HG02884 (cell line): ENCODE data around the gene MIF4GD.
"Not testable (repeated sequence)": the region's sequence is repeated elsewhere in the genome, so short reads cannot be mapped to it uniquely, and the experiment has no call there.

Experiments used
- ATAC-seq: cut with Tn5 transposase; IDR thresholded peaks from one replicate; pipeline ENCODE4 v1.9.1; 2021; ENCODE audit warnings: mild to moderate bottlenecking, moderate library complexity; ENCODE audit not compliant: unreplicated experiment

Gene MIF4GD

DNA sequence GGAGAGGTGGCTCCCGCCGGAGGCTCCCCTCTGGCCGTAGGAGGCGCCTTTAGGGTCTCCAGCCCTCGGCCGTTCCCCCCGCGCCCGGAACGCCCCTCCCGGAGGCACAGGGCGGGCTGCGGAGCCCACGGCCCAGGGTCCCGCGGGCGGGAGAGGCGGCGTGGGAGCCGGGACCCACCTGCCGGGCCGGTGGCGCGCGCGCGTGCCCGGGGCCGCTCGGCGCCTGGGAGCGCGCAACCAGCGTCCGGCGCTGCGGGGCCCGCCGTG, at the start of gene MIF4GD:
TSS of gene MIF4GD (minus strand) at position 266 of the 267 bp plus-strand sequence. CDS start 1,036 bp downstream, outside the sequence.
- no peak for ATAC-seq

- no peak for ATAC-seq
Observed at GRCh38 chr17:75319904-75320691, 49.1 kb upstream of the MIF4GD start.

GRCh38 chr17:75318615-75319222, 47.7 kb upstream of the MIF4GD start:
- no peak for ATAC-seq

DNA sequence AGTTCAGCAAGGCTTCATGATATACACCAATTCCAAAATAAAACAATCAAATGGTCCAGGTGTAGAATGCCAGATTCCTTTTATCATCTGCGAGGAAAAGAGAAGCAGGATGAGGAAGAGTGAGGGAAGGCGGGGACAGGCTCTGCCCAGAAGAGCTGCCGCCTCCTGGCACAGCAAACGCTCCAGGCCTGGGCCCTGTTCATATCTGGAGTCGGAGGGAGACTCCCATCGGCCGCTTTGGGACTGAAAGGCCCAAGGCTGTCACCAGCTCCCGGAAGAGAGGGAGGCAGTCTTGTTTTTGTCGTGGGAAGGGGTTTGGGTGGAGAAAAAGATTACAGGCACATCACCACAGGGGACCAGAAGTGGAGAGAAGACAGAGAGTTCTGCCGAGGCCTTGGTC, 47.2 kb upstream of the MIF4GD start:
- no peak for ATAC-seq

GRCh38 chr17:75317671-75318070, 46.6 kb upstream of the MIF4GD start:
- no peak for ATAC-seq

GRCh38 chr17:75316253-75316652, 45.2 kb upstream of the MIF4GD start:
- ATAC-seq, result no peak

DNA sequence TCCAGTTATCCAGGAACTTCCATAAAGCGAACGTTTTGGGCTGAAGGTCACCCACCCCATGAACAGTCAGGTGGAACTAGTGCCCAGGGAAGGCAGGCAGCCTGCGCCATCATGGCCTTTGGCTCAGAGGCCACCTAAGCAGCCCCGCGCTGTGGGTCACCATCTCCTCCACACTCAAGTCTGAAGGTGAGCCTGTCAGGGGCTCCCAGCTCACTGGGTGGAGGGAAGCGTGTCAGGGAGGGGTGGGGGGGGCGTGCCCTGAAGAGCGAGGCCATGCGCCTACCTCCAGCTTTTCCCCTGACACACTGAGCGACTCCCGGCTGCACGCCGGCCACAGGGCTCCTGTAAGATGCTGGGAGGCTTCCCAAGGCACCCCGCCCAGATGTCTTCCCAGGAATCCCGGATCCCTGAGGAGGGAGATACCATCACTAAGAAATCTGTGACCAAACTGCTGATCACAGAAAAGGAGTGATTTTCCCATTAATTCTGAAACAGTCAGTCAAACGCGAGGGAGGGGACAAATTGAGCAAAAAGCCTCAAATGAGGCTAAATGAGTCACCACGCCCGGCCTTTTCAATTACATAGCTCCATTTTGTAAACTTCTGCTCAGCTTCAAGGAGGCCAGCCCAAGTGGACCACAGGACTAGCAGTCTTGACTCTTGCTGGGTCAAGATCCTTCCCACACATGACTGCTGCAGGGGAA, 44.7 kb upstream of the MIF4GD start:
- no peak for ATAC-seq

DNA sequence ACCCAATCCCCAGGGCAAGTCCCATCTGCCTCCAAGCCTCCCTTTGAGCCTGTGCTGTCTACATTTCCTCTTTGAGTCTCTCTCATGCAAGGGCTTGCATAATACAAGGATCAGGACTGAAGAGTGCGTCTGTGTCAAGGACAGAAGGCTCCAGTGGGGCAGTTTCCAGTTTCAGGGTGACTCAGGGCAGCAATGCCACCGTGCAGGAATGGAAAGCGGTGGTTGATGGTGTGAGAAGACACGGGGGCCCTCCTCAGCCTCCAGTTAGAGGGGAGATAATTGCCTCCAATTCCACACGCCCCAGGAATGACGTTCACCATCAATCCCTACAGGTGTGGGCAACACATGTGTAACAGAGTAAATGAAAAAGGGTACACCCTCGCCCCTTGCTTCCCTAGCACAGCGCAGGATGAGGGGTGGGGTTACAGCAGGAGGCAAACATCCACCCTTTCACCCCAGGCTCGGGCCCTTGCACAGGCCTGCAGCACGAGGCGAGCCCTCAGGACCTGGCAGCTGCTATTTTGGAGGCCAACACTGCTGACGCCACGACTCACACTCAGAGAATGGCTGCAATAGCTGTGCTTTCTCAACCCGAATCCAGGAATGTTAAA, 43.0 kb upstream of the MIF4GD start:
- no peak for ATAC-seq

DNA sequence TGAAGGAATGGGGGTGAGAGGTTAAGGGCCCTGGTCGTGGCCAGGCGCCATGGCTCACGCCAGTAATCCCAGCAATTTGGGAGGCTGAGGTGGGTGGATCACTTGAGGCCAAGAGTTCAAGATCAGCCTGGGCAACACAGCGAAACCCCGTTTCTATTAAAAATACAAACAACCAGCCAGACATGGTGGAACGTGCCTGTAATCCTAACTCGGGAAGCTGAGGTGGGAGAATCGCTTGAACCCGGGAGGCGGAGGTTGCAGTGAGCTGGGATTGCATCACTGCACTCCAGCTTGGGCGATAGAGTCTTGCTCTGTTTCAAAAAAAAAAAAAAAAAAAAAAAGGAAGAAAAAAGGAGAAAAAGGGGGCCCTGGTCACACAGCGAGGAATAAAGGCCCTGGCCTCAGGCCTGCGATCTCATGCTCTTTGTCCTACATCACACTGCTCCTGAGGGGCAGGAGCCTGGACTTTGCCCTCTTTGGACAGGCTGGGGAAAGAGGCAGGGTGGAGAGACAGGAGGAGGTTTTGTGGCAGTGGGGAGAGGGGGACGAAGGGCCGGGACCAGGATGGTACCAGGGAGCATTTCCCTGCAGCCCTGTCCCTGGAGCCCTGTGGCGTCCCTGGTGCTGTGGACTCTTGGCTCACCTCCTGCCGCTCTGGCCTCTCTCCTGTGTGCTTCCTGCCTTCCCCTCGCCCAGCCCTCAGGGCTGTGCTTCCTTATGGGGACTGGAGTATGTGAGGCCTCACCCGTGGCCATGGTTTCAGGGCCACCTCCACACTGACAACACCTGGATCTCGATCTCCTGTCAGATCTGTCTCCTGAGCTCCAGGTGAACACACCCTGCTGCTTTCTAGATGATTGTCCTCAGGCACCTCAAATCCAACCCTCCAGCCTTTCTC, 38.0 kb upstream of the MIF4GD start:
- no peak for ATAC-seq

DNA sequence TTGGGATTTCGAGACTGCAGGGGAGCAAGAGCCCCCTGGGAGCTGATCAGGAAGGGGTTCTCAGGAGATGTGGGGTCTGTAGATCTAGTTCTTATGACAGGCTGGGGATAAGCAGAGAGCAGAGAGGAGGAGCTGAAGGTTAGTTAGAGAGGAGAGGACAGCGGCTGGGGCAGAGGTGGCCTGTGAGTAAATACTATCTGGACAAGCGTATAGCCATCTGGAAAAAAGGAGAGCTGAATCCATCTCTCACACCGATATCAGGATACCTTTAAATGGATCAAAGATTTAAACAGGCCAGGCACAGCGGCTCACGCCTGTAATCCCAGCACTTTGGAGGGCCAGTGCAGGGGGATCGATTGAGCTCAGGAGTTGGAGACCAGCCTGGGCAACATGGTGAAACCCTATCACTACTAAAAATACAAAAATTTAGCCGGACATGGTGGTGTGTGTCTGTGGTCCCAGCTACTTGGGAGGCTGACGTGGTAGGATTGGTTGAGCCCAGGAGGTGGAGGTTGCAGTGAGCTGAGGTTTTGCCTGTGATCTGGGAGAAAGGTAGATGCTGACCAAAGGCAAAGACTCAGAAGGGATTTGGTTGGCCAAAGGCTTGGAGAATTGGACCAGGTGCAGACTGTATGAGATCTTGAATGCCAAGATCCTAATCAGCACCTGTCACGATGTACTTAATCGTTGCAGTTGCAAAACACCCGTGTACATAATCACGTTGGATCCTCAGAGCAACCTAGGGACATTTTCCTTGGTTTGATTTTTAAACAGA, 37.1 kb upstream of the MIF4GD start:
- ATAC-seq, result no peak

- no peak for ATAC-seq
Observed at GRCh38 chr17:75301502-75302206, 30.6 kb upstream of the MIF4GD start.

GRCh38 chr17:75301049-75301448, 30.0 kb upstream of the MIF4GD start:
- no peak for ATAC-seq

GRCh38 chr17:75300280-75300679, 29.2 kb upstream of the MIF4GD start:
- no peak for ATAC-seq

DNA sequence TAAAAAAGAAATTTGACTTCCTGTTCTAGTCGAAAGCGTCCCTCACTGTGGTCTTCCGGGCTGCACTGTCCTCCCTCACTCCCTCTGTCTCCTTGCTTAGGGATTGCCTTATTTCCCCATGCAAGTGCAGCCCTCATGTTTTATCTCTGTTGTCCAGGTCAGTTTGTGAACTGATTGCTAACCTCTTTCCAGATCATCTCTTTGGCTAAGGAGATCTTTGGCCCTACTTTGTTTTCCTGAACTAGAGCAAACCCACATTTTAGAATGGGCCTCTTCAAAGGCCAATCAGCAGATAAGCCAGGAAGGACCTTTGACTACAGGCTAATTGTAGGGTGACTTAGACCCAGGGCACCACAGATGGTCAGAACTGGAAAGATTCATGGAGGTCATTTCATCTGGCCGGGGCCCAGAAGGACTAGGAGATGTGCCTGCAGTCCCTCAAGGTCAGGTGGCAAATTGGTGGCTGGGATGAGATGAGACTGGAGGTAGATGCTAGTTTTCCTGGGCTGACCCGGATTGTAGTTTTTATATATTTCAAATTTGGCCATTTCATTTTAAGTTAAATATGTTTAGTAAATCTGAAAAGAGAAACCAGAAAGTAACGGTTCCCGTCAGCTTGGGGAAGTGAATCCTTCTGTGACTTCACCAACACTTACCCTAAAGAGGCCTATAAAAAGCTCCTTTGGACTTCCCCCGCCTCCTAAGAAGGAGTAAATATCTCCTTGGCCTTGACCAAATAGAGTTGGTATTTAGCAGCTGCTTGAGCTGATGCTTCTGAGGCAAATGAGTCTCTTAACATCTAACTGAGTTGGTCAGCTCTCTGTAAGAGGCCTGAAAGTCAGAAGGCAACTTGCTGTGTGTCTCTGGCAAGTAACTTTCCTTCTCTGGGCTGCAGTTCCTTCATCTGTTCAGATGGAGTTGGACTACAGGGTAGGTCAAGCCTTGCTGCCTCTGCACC, 24.4 kb upstream of the MIF4GD start:
- peak; percentile 53 for ATAC-seq

- not testable (repeated sequence) for ATAC-seq
Observed at GRCh38 chr17:75292810-75293448, 21.9 kb upstream of the MIF4GD start.

GRCh38 chr17:75289832-75290337, 18.9 kb upstream of the MIF4GD start:
- ATAC-seq, result no peak

DNA sequence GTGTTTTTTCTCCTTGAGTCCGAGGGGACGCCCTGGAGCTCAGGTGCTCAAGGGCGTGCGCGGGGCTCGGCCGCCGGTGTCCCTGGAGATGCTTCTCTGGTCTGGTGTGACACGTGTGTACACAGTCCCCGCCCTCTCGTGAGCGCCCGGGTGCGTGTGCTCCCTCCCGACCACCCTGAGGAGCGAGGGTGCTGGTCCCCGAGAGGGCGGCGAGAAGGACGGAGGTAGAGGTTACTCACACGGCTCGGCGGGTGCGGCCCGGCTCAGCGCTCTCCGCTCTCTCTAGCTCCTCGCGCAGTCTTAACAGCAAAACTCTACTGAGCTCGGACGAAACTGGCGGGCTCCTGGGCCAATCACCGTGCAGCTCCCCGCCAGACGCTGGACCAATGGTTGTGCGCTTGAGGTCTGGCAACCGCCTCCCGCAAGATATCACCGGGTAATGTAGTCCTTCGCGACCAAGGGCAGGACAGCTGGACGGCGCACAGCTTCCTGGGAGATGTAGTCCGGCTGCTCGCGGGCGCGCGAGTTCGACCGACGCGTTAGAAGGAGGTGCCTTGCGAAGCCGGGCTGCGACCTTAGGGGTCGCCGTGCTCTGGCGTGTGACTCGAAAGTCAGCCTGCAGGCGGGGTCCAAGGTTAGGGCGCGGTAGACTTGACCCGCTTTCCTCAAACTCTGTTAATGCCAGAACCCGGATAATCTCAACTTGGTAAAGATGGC, 18.2 kb upstream of the MIF4GD start, which contains the start of gene SLC25A19:
TSS of gene SLC25A19 (minus strand) at position 319 of the 717 bp plus-strand sequence. CDS start 2,669 bp downstream, outside the sequence.
- ATAC-seq, result peak; percentile 89
